ENCODE data around the gene WFDC10B.

DNA sequence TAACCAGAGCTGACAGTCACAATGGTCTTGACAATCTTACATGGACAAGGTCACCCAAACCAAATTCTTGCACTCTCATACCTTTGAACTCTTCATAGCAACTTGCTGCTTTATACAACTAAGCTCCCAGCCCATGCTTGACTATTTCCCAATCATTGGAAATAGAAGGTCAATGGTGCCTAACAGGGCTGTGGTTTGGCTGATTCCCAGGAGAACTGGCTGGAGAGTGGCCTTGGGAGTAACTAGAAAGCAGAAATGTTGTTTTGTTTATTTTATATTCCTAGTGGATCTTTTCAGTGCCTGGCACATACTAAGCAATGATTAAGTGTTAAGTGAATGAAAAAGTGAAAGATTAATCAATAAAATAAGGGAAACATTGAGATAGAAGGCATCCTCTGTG is 20.3 kb upstream of the WFDC10B start:
- TF ChIP-seq TEAD4 (CRISPR knock-in tag; IDR thresholded peaks at IDR 0.05) = no peak
- TF ChIP-seq, protein P1, sequence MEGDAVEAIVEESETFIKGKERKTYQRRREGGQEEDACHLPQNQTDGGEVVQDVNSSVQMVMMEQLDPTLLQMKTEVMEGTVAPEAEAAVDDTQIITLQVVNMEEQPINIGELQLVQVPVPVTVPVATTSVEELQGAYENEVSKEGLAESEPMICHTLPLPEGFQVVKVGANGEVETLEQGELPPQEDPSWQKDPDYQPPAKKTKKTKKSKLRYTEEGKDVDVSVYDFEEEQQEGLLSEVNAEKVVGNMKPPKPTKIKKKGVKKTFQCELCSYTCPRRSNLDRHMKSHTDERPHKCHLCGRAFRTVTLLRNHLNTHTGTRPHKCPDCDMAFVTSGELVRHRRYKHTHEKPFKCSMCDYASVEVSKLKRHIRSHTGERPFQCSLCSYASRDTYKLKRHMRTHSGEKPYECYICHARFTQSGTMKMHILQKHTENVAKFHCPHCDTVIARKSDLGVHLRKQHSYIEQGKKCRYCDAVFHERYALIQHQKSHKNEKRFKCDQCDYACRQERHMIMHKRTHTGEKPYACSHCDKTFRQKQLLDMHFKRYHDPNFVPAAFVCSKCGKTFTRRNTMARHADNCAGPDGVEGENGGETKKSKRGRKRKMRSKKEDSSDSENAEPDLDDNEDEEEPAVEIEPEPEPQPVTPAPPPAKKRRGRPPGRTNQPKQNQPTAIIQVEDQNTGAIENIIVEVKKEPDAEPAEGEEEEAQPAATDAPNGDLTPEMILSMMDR (IDR thresholded peaks at IDR 0.05) = no peak

Data from WTC11 (cell line).